ENCODE data around the gene CA11.
"Not testable (repeated sequence)": the region's sequence is repeated elsewhere in the genome, so short reads cannot be mapped to it uniquely, and the experiment has no call there.

Gene CA11

DNA sequence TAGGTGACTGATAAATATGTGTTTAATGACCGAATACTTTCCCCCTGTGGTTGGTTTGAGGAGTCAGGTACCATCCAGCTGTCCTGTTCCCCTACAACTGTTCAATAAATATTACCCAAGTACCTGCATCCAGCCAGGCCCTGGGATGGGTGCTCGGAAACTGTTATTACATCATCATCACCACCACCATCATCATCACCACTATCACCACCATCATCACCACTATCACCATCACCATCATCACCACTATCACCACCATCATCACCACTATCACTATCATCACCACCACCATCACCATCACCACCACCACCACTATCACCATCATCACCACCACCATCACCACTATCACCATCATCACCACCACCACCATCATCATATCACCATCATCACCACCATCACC, 22.8 kb upstream of the CA11 start:
- no peak for DNase-seq

DNA sequence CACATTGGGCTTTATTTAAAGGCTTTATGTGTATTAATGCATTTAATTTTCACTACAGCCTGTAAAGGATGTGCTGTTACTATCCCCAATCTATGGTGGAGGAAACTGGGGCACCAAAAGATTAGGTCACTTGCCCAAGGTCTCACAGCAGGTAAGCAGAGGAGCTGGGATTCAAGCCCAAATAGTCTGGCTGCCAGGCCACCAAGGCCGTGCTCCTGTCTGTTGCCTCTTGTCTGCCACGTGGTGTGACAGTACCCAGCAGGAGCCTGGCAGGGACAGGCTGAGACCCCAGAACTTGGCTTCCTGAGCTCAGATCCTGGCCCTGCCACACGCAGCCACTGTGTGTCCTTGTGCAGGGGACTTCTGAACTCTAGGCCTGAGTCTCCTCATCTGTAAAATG, 22.3 kb upstream of the CA11 start:
- DNase-seq: no peak

DNA sequence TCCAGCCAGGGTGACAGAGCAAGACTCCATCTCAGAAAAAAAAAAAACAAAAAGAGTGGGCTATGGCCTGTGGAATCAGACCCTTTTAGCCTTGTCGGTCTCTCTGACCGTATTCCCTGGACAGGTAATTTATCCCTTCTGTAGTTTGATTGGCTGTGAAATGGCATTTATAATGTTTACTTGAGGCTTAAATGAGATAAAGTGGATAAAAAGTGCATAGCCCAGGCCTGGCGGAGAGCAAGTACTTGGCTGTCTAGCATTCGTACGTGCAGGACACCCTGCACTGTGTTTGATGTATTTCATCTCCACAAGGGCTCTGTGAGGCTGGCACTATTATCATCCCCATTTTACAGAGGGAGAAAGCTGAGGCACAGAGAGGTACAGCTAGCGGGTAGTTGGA, 19.8 kb upstream of the CA11 start:
- DNase-seq: no peak

DNA sequence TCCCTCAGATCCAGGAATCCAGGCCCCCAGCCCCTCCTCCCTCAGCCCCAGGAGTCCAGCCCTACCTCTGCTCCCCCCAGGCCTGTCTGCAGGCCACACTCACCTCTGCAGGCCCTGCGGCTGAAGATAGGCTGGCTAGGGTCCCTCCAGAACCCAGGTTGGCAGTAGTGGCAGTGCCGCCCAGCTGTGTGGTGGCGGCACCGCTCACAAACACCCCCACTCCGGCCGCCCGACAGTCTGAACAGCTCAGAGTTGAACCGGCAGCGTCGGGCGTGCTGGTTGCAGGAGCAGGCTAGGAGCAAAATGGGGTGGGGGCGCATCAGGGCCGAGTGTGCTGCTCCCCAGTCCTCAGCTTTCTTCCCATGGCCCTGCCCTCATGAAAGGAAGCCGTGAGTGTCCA, 18.5 kb upstream of the CA11 start:
- no peak for DNase-seq

DNA sequence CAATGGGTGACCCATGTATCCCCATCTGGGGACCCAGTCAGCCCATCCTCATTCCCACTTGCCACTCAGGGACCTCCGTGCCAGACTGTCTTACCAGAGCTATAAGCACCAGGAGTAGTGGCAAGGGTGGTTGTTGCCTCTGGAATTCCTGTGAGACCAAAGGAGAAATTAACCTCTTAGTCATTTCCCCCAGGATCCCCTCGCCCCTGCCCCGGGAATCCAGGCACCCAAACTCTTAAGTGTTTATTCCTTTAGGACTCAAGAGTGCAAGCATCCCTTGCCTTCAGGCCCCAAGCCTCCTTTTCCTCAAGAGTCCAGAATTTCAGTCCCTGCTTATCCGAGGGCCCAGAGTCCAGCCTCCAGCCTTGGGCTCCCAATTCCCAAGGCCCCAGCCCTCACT, 17.7 kb upstream of the CA11 start:
- no peak for DNase-seq

DNA sequence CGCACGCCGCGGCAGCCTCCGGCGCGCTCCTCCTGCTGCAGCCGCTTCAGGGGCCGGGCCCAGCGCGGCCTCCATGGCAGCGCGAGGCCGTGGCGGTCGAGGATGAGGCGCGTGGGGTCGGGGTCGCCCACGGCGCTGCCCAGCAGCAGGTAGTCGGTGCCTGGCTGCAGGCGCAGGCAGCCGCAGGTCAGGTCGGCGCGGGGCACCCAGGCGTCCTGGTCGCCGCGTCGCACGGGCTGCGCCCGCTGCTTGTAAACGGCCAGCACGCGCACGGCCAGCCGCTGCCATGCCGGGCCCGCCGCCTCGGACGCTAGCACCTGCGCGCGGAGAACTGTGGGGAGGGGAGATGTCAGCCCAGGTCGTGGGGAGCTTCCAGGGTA, 15.7 kb upstream of the CA11 start:
- DNase-seq: no peak

DNA sequence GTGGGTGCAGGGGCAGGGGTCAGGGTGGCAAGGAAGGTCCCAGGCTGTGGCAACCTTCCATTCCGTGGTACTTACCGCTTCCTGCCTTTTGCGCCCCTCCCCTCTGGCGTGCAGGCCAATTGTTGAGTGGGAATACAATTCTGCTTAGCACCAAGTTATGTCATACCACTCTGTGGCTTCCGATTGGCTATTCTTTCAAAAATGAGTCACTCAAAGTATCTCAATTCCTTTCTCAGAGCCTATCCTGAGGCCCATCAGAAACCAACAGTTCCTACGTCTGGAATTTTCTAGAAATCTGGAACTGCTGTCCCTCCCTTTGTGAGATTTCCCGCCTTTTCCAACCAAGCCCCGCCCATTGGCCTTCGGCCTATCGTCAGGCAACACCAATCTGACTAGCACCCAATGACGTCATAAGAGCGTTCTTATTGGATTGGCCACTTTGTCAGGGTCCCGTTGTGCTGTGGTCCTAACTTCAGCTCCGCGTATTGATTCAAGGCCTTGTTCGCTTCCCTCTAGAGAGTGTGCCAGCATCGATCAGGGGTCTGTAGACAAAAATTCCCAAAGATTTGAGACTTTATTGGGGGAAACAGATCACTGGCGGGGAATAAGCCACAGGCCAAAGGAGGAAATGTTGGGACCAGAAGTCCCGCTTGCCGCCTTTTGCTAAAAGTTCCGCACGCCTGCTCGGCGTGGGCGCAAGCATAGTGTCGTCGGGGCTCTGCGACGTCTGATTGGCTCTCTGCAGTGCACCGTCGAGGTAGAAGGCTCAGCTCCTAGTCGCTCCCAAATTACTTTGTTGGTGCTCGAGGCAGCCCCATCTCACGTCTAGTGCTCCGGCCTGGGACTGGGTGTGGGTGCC, 15.1 kb upstream of the CA11 start:
- peak; percentile 62 for DNase-seq

DNA sequence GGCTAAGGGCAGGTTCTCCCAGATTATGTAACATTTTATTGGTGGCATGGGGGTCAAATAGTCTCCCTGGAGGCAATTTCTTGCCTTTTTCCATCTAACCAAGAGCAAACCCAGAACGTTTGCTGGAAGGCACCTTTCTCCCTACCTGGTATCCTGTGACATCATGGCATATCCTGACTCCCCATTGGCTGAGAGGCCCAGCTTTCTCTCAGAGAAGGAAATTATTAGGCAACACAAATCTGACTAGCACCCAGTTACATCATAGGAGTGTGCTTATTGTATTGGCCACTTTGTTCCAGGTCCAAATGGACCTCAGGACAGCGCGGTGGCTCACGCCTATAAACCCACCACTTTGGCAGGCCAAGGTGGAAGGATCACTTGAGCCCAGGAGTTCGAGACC, 13.8 kb upstream of the CA11 start:
- DNase-seq: no peak

DNA sequence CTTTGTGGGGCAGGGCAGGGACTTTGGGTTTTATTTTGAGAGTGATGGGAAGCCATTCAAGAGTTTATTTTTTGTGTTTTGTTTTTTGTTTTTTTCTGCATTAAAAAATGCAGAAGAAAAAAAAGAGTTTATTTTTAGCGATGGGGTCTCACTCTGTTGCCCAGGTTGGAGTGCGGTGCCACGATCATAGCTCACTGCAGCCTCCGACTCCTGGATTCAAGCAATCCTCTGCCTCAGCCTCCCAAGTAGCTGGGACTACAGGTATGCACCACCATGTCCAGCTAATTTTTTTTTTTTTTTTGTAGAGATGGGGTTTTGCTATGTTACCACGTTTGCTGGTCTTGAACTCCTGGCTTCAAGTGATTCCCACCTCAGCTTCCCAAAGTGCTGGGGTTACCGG, 12.5 kb upstream of the CA11 start:
- DNase-seq: no peak

DNA sequence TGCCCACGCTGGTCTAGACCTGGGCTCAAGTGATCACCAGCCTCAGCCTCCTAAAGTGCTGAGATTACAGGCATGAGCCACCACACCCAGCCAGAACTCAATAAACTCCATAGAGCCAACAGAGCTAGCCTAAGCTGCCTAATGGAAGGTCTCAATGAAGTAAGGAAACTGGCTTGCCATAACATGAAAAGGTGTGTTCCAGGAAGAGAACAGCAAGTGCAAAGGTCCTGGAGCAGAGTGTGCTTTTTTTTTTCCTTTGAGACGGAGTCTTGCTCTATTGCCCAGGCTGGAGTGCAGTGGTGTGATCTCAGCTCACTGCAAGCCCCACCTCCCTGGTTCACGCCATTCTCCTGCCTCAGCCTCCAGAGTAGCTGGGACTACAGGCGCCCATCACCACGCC, 11.8 kb upstream of the CA11 start:
- DNase-seq: not testable (repeated sequence)

DNA sequence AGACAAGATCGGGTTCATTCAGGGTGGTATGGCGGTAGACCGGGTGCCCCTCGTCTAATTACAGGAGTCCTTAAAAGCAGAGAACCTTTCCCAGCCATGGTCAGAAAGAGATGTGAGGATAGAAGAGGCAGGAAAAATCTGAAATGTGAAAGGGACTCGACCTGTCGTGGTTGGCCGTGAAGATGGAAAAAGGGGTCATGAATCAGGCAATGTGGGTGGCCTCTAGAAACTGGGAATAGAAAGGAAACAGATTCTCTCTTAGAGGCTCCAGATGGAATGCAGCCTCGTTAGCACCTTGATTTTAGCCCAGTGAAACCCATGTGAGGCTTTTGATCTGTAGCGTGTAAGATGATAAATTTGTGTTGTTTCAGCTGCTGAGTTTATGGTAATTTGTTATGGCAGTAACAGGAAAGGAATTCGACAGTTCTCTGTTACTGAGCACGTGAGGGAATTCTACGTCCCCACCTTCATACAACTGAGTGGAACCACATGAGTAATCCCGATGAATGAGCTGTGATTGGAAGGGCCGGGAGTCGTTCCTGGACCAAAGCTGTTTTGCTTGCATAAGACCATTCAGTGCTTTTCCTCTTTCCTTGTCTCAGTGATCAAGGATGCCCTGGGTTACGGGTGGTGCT, 11.0 kb upstream of the CA11 start:
- DNase-seq: no peak

DNA sequence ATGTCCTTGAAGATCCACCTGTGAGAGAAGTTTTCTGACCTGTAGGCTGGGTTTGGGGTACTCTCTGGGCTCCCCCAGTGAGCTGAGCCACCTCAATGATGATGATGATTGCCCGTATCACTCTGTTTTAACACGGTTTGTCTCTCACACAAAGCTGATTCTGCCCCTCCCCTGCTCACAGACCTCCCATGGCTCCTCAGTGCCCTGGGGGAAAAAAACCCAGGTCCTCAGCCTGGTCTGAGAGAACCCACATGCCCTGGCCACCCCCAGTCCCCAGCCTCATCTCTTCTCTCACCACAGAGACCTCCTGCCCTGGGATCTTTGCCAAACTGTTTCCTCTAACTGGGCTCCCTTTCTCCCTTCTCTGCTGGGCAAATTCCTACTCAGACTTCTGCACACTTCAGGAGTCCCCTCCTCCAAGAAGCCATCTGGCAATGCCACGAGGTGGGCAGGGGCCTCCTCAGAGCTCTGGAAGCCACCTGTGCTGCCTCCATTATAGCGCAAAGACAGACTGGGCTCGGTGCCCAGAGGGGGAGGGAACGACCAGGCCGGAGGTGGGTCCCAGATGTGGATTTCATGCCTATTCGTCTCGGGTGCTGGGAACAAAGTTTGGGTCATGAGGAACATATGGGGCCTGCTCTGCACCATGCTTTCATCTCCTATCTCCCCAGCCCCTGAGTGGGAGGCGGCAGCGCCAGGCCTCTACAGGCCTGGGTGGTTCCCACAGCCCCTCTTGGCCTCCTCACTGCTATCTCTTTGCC, 8.5 kb upstream of the CA11 start:
- peak; percentile 97 for DNase-seq

DNA sequence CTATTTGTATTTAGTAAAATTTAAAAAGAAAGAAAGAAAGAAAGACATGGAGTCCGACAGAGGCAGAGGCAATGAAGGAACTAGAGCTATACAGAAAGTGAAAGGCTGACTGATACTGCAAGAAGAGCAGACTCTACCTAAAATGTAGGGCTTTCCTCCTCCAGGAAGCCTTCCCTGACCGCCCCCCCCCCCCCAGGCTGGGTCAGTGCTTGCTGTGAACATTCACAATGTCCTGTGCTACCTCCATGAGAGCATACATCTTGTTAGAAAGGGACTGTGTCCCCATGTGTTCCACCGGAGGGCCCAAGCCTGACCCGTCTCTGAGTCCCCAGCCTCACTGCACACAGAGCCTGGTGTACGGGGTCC, 5.7 kb upstream of the CA11 start:
- DNase-seq: no peak

DNA sequence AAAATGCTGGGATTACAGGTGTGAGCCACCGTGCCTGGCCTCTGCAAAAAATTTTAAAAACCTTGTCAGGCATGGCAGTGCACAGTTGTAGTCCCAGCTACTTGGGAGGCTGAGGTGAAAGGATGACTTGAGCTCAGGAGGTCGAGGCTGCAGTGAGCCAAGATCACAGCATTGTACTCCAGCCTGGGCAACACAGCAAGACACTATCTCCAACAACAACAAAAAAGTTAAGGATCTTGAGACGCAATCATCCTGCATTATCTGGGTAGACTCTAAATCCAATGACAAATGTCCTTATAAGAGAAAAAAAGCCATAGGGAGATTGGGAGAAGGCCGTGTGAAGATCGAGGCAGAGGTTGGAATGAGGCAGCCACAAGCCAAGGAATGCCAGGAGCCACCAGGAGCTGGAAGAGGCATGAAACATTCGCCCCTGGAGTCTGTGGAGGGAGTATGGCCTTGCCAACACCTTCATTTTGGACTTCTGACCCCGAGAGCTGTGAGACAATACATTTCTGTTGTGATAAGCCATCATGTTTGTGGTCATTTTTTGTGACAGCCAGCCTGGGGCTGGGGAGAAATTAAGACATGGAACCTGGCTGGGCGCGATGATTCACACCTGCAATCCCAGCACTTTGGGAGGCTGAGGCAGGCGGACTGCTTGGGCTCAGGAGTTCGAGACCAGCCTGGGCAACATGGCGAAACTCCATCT, 5.1 kb upstream of the CA11 start:
- DNase-seq: no peak

DNA sequence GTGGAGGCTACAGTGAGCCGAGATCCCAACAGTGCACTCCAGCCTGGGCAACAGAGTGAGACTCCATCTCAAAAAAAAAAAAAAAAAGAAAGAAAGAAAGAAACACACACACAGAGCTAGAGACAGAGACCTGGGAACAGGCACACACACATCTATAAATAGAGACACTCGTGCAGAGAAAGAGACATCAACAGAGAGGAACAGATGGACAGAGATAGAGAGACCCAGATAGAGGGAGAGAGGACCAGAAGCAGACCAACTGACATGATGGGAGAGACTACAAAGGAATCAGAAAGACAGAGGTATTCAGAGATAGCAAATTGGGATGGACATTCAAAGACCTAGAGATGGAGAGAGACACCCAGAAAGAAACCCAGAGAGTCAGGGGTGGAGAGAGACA, 2.1 kb upstream of the CA11 start:
- DNase-seq: no peak

DNA sequence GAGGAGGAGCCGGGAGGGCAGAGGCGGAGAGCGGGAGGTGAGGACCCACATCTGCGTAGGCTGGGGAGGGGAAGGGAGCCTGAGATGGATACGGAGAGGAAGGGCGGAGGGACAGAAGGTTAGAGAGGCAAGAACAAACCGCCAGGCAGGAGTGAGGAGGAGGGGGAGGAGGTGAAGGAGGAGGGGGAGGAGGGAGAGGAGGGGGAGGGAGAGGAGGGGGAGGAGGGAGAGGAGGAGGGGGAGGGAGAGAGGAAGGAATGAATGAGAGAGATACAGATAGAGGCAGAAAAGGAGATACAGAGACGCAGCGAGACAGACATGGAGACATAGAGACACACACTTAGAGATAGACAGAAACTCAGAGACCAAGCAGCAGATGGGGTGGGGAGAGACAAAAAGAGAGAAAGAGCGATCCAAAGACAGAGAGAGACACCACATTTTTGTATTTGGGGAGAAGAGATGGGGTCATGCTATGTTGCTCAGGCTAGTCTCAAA, 782 bp upstream of the CA11 start:
- peak; percentile 97 for DNase-seq

DNA sequence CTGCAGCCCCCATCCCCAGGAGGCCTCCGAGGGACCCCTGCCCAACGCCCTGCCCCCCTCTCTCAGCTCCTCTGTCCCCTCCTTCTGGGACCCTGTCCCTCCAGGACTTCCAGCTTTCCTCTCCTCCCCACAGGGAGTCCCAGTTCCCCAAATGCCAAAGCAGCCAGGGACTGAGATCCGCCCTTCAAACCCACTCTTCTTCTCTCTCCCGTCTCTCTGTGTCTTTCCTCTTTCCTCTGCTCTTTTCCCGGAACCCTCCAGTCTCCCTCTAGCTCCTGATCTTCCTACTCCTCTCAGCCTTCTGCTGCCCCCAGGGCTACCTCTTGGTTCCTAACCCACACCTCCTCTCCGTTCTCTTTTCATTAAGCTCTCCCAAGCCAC, 377 bp downstream of the CA11 start:
- no peak for DNase-seq

DNA sequence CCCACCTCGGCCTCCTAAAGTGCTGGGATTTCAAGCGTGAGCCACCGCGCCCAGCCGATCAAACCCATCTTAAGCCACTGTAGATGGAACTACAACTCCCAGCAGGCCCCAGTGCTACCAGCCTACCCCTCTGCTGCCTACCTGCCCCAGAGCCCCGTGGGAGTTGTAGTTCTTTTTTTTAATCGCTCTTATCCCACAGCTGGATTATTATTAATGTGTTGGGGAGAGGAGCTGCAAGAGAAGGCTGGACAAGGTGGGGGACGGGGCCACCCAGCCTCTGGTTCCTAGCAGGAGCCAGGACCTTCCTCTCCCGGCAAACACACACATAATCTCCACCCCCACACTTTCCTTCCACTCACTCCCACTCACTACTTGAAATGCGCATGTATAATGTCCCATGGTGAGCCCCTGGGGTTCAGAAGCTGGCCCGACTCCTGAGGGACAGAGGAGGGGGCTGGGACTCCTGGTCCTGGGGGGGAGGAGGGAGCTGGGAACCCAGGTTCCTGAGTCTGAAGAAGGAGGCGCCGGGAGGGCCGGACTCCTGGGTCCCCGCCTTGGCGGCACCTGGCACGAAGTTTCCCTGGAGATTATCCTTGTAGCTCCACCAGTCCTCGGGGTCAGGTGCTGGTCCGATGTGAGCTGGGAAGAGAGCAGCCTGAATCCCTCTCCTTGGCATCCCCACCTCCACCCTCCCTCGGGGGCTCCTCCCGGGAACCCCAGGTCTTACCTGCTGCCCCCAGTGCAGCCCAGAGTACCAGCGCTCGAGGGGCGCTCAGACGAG, 958 bp downstream of the CA11 start:
- peak; percentile 85 for DNase-seq

DNA sequence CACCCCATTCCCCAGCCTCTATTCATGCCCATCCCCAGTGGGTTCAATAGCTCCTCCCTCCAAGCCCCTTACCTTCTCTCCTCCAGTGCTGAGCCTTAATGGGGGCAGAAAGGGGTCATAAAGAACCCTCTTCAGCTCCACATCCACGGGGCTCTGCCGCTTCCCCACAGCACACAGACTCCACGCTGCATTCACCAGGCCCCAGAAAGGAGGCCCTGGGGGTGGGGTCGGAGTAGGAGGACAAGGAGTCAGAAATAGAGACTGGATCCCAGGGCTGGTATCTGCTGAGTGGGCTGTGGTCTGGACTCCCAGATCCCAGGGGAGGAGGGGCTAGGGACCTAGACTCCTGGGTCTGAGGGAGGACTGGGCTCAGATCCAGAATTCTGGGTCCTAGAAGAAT, 1.6 kb downstream of the CA11 start:
- DNase-seq: no peak

DNA sequence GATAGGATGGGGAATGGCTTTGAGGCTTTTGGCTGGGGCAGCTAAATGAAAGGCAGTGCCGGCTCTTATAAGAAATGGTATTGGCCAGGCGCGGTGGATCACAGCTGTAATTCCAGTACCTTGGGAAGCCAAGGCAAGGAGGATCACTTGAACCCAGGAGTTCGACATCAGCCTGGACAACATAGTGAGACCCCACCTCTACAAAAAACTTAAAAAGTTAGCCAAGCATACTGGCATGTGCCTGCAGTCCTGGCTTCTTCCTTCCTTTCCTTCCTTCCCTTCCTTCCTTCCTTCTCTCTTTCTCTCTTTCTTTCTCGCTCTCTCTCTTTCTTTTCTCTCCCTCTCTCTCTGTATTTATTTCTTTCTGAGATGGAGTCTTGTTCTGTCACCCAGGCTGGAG, 3.1 kb downstream of the CA11 start:
- no peak for DNase-seq

DNA sequence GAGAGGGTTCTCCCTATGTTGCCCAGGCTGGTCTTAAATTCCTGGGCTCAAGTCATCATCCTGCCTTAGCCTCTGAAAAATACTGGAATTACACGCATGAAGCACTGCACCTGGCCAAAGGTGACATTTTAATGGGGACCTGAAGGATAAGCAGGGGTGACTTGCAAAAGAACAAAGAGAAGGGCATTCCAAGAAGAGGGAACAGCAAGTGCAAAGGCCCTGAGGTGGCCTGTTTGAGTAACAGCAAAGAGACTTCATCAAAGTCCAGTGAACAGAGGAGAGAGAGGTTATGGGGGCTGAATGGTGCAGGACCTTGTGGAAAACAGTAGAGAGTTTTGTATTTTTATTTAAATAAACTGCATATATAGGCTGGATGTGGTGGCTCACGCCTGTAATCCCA, 4.1 kb downstream of the CA11 start:
- no peak for DNase-seq
